ENCODE measurements around the gene CELA3A. TPM values are rescaled to one million over a fixed set of nuclear protein-coding genes. Genes with fewer than 3 reads are reported as not detected.

Gene CELA3A
- total RNA-seq, 2 experiments from 2014 or later: not detected

DNA sequence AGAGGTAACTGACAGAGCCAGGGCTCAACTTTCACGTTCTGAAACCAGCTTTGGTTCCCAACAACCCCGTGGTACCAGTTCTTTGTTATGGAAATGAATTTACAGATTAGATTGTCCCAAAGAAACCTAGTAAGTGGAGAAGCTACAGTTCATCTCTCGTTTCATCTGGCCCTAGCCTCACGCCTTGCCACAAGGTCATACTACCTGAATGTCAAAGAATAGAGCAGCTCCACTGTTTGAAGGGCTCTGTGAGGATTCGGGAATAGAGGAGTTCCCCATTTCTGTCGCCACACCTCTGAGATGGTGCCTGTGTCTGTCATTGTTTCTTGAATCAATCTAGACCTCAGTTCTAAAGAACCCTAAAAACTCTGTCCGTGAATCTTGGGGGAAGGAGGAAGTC lies 36.1 kb downstream of the CELA3A start:
- intact Hi-C loops (cut with micrococcal nuclease; ENCODE audit: unreplicated experiment): no loop called here
- ChIA-PET CTCF (ENCODE audit: unreplicated experiment) (interaction anchor here (1.4 kb wide), 1 partner anchor 10 kb away, joined by 3 read pairs; no protein-coding TSS in a partner anchor), POLR2A (interaction anchor here (0.7 to 3.3 kb wide), 4 partner anchors 9 to 22 kb away, joined by 3 to 15 read pairs (median 4); no protein-coding TSS in a partner anchor)
- 0 out of 2 replicates have a peak overlapping the region, but pooled peaks have one; percentile 1 for H3K4me2 ChIP-seq (ENCODE audit: low read length)
- no peaks in the 10 kb centered on the region for H3K9me3 ChIP-seq (ENCODE audit: low read length)
- no peaks in the 10 kb centered on the region for H3K9me2 ChIP-seq (ENCODE audit: insufficient read depth, low read length)
- no peaks in the 10 kb centered on the region for H4K20me1 ChIP-seq (ENCODE audit: insufficient read depth, low read length)
- H3K79me2 ChIP-seq (ENCODE audit: insufficient read depth, low read depth, low read length): no peaks in the 10 kb centered on the region
- H3K36me3 ChIP-seq (ENCODE audit: insufficient read depth, low read length): no peaks in the 10 kb centered on the region
- H2AFZ ChIP-seq (ENCODE audit: low read length): peak overlapping the region; percentile 83
- H3K27ac ChIP-seq (ENCODE audit: low read depth, low read length, poor library complexity, severe bottlenecking): no peak overlapping the region
- DNase-seq (ENCODE audit: low spot score): no peak
- H3K4me3 ChIP-seq (ENCODE audit: low read depth, low read length, poor library complexity, severe bottlenecking): no peak overlapping the region
- BruUV-seq (replicated peaks): no TSS peak
- peaks cover 43% of the 10 kb centered on the region for H3K4me1 ChIP-seq (ENCODE audit: insufficient read depth, low read length, poor library complexity, severe bottlenecking)
- no peak for TF ChIP-seq EZH2phosphoT487 (IDR thresholded peaks at IDR 0.05; ENCODE audit: borderline replicate concordance, low read depth, low read length)
- TF ChIP-seq, protein P1, sequence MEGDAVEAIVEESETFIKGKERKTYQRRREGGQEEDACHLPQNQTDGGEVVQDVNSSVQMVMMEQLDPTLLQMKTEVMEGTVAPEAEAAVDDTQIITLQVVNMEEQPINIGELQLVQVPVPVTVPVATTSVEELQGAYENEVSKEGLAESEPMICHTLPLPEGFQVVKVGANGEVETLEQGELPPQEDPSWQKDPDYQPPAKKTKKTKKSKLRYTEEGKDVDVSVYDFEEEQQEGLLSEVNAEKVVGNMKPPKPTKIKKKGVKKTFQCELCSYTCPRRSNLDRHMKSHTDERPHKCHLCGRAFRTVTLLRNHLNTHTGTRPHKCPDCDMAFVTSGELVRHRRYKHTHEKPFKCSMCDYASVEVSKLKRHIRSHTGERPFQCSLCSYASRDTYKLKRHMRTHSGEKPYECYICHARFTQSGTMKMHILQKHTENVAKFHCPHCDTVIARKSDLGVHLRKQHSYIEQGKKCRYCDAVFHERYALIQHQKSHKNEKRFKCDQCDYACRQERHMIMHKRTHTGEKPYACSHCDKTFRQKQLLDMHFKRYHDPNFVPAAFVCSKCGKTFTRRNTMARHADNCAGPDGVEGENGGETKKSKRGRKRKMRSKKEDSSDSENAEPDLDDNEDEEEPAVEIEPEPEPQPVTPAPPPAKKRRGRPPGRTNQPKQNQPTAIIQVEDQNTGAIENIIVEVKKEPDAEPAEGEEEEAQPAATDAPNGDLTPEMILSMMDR (conservative IDR thresholded peaks at IDR 0.05; ENCODE audit: low read length): no peak

DNA sequence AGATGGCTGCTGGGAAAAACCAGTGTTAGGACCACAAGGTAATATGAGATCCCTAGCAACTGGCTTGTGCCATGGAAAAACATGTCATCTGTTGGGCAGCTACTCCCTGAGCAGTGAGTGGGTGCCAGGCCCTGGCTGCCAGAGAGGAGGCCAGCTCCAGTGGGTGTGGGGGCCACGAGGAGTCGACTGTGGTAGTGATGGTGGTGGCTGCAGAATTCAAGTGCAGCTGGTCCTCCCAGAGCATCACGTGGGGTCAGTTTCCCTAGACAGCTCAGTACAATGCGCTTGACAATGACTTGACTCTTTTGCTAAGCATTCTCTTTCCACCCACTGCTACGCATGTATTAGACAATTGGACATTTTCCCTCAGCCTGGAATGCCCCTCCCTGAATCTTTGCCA lies 36.6 kb downstream of the CELA3A start:
- H3K4me3 ChIP-seq (ENCODE audit: low read depth, low read length, poor library complexity, severe bottlenecking): no peak overlapping the region

More for the DNA sequence above, 36.6 kb downstream of the CELA3A start:
- Histone ChIP-seq H3K36me3 (ENCODE audit: insufficient read depth, low read length) (no peaks in the 10 kb centered on the region), H3K27ac (ENCODE audit: low read depth, low read length, poor library complexity, severe bottlenecking) (no peak overlapping the region), H3K4me2 (ENCODE audit: low read length) (0 out of 2 replicates have a peak overlapping the region, but pooled peaks have one; percentile 1), H3K9me3 (ENCODE audit: low read length) (no peaks in the 10 kb centered on the region), H2AFZ (ENCODE audit: low read length) (peak overlapping the region; percentile 83), H3K4me1 (ENCODE audit: insufficient read depth, low read length, poor library complexity, severe bottlenecking) (peaks cover 48% of the 10 kb centered on the region), H3K79me2 (ENCODE audit: insufficient read depth, low read depth, low read length) (no peaks in the 10 kb centered on the region), H4K20me1 (ENCODE audit: insufficient read depth, low read length) (no peaks in the 10 kb centered on the region), H3K9me2 (ENCODE audit: insufficient read depth, low read length) (no peaks in the 10 kb centered on the region)
- no peak for DNase-seq (ENCODE audit: low spot score)
- intact Hi-C loops (cut with micrococcal nuclease; ENCODE audit: unreplicated experiment): no loop called here
- no TSS peak for BruUV-seq (replicated peaks)
- TF ChIP-seq EZH2phosphoT487 (IDR thresholded peaks at IDR 0.05; ENCODE audit: borderline replicate concordance, low read depth, low read length): no peak
- TF ChIP-seq, protein P1 (conservative IDR thresholded peaks at IDR 0.05; ENCODE audit: low read length): no peak
- CTCF ChIA-PET (ENCODE audit: unreplicated experiment): interaction anchor here (1.4 kb wide), 1 partner anchor 11 kb away, joined by 3 read pairs; no protein-coding TSS in a partner anchor
- POLR2A ChIA-PET: interaction anchor here (1.1 to 3.3 kb wide), 4 partner anchors 8 to 13 kb away, joined by 4 to 32 read pairs (median 14); partner anchors contain the start of gene CDC42
